ENCODE data around the gene TBC1D12.

GRCh38 chr10:94524711-94525110, 122.4 kb downstream of the TBC1D12 start:
- TF ChIP-seq CTCF (IDR thresholded peaks at IDR 0.05; ENCODE audit: extremely low read depth in 1 of 2, insufficient read depth in 1 of 2, low read depth in 1 of 2, low read length in 2 of 2), result no peak
- no peak for TF ChIP-seq POLR2A (IDR thresholded peaks at IDR 0.05; ENCODE audit: low read depth, low read length)

All from endothelial cell of umbilical vein (primary cell).